HepG2 (cell line): ENCODE results near the gene SPATA13. TPM values are rescaled to one million over a fixed set of nuclear protein-coding genes. Genes with fewer than 3 reads are reported as not detected.

Experiments
- ATAC-seq: fragments of 200-7000 bp; cut with Tn5 transposase; 3 replicates; pipeline ENCODE4 v1.9.1; 2020; ENCODE audit warnings: mild to moderate bottlenecking, moderate library complexity
- BruUV-seq: library from RNA; stranded (reverse); fragments of 400-500 nt; replicated peaks from 2 replicates; lab custom pipeline; 2021; lab: Mats Ljungman, UMichigan
- CTCF ChIA-PET: fragments of 300-600 bp; formaldehyde crosslinking; extraction: SDS; loops from one replicate; lab custom pipeline; 2021; ENCODE audit warnings: low total read pairs, inconsistent platforms, low intra/inter-chr PET ratio; lab: Yijun Ruan, JAX
- POLR2A ChIA-PET: fragments of 350-600 bp; sonication (Branson Sonifier 250); formaldehyde crosslinking; loops from one replicate; lab custom pipeline; 2020; ENCODE audit warnings: antibody characterized with exemption, inconsistent platforms; lab: Yijun Ruan, JAX
- DNase-seq: peaks from one replicate; pipeline ENCODE4 v3.0.0-alpha.2; 2015; ENCODE audit warnings: low spot score
- FAIRE-seq: peaks from 3 replicates; lab custom pipeline; 2011; peaks lifted over from hg19 to GRCh38; lab: Jason Lieb, UNC
- H2AFZ ChIP-seq: one replicate; pipeline ENCODE4 v1.6.1; 2011; ENCODE audit warnings: low read length, inconsistent platforms
- H3K27ac ChIP-seq: fragments of 300-600 bp; 3 replicates; pipeline ENCODE4 v1.8.0; 2011; ENCODE audit warnings: mixed run types, mild to moderate bottlenecking, mixed read lengths, low read length, inconsistent platforms; ENCODE audit not compliant: insufficient read depth; ENCODE audit errors: extremely low read length
- H3K27me3 ChIP-seq, 2 experiments: fragments of 200-600 bp in 1 of 2; 2 replicates in 1 of 2; 3 replicates in 1 of 2; pipeline versions ENCODE4 v1.6.0 to v1.8.0; 2011; ENCODE audit warnings: low read length in 2 of 2, mild to moderate bottlenecking in 2 of 2, moderate library complexity in 2 of 2, inconsistent platforms in 1 of 2; ENCODE audit not compliant: insufficient read depth in 2 of 2, control insufficient read depth in 1 of 2
- H3K36me3 ChIP-seq, 2 experiments: fragments of 200-600 bp in 1 of 2; replicated peaks in 1 of 2; 2 replicates in 1 of 2; 3 replicates in 1 of 2; pipeline versions ENCODE4 v1.5.1 to v1.8.0; 2011; ENCODE audit warnings: low read length in 2 of 2, inconsistent platforms in 1 of 2; ENCODE audit not compliant: insufficient read depth in 2 of 2, control insufficient read depth in 1 of 2
- H3K4me1 ChIP-seq: 2 replicates; pipeline ENCODE4 v1.5.1; 2012; ENCODE audit warnings: low read length, inconsistent platforms; ENCODE audit not compliant: insufficient read depth
- H3K4me2 ChIP-seq: 2 replicates; pipeline ENCODE4 v1.6.0; 2011; ENCODE audit warnings: low read depth, low read length, inconsistent platforms
- H3K4me3 ChIP-seq, 3 experiments: fragments of 200-600 bp in 1 of 3; sonication (generic), shearing (Covaris generic) in 1 of 3; replicated peaks in 1 of 3; 2 replicates each; pipeline ENCODE4 v1.5.1; 2011 to 2016; ENCODE audit warnings: low read length in 3 of 3, inconsistent platforms in 2 of 3, low read depth in 2 of 3, mild to moderate bottlenecking in 2 of 3, control low read depth in 1 of 3, mixed read lengths in 1 of 3; ENCODE audit not compliant: insufficient read depth in 1 of 3
- H3K79me2 ChIP-seq: one replicate; pipeline ENCODE4 v1.6.1; 2011; ENCODE audit warnings: low read length, inconsistent platforms; ENCODE audit not compliant: insufficient read depth
- H3K9ac ChIP-seq: 2 replicates; pipeline ENCODE4 v1.6.0; 2011; ENCODE audit warnings: mild to moderate bottlenecking, low read depth, low read length, inconsistent platforms; ENCODE audit not compliant: insufficient read depth
- H3K9me3 ChIP-seq: 2 replicates; pipeline ENCODE4 v1.5.1; 2012; ENCODE audit warnings: mild to moderate bottlenecking, low read length
- H4K20me1 ChIP-seq: 2 replicates; pipeline ENCODE4 v1.6.0; 2011; ENCODE audit warnings: inconsistent platforms, mild to moderate bottlenecking, low read length, moderate library complexity; ENCODE audit not compliant: insufficient read depth
- ATF6 ChIP-seq: sonication (generic); formaldehyde crosslinking; conservative IDR thresholded peaks from 2 replicates; pipeline ENCODE4 v1.4.0; 2020; ENCODE audit warnings: missing genetic modification reagents
- IRF2 ChIP-seq: IDR thresholded peaks from 2 replicates; pipeline ENCODE4 v1.6.1; 2018; ENCODE audit warnings: missing genetic modification reagents, missing compliant biosample characterization
- NFKBIZ ChIP-seq: IDR thresholded peaks from 2 replicates; pipeline ENCODE4 v1.6.1; 2018; ENCODE audit warnings: missing genetic modification reagents, missing compliant biosample characterization
- NKX3-1 ChIP-seq: sonication (generic); formaldehyde crosslinking; IDR thresholded peaks from 2 replicates; pipeline ENCODE4 v1.5.0; 2020; ENCODE audit warnings: missing genetic modification reagents
- NR2F6 ChIP-seq, 2 experiments: IDR thresholded peaks; 2 replicates each; pipeline ENCODE4 v1.6.1; 2016; ENCODE audit warnings: antibody characterized with exemption in 1 of 2, mild to moderate bottlenecking in 1 of 2
- REL ChIP-seq: sonication (generic); formaldehyde crosslinking; conservative IDR thresholded peaks from 2 replicates; pipeline ENCODE4 v1.8.0; 2022; ENCODE audit warnings: mild to moderate bottlenecking, missing genetic modification reagents, moderate library complexity
- SMARCE1 ChIP-seq: fragments of 450-650 bp; IDR thresholded peaks from 2 replicates; pipeline ENCODE4 v1.6.1; 2017; ENCODE audit warnings: borderline replicate concordance
- SNRNP70 ChIP-seq: fragments of 200-400 bp; formaldehyde crosslinking; IDR thresholded peaks from 2 replicates; pipeline ENCODE4 v1.6.1; 2017; ENCODE audit warnings: mild to moderate bottlenecking, low read depth, low read length, moderate library complexity
- SP140L ChIP-seq: sonication (generic); formaldehyde crosslinking; IDR thresholded peaks from 2 replicates; pipeline ENCODE4 v1.4.0; 2020; ENCODE audit warnings: missing genetic modification reagents, borderline replicate concordance
- ZNF362 ChIP-seq: sonication (generic); formaldehyde crosslinking; IDR thresholded peaks from 2 replicates; pipeline ENCODE4 v1.4.0; 2020; ENCODE audit warnings: missing genetic modification reagents, mild to moderate bottlenecking, borderline replicate concordance
- ZNF44 ChIP-seq: sonication (generic); formaldehyde crosslinking; IDR thresholded peaks from 2 replicates; pipeline ENCODE4 v1.5.1; 2020; ENCODE audit warnings: mild to moderate bottlenecking, missing genetic modification reagents
- ZNF724P ChIP-seq: sonication (generic); formaldehyde crosslinking; IDR thresholded peaks from 2 replicates; pipeline ENCODE4 v1.8.0; 2022; ENCODE audit warnings: missing genetic modification reagents, borderline replicate concordance
- ZNF792 ChIP-seq: IDR thresholded peaks from 2 replicates; pipeline ENCODE4 v1.6.1; 2016
- WGBS: methylation state at CpG from one replicate; pipeline ENCODE4 v1.1.6; 2017; ENCODE audit warnings: low lambda C conversion rate; 5-methylcytosine and 5-hydroxymethylcytosine counted together
- in situ Hi-C: cut with HindIII; loops from 2 replicates; pipeline ENCODE4 v1.10.0; 2017; ENCODE audit warnings: low pct_unique_long_range_greater_than_20kb; ENCODE audit not compliant: extremely low pct_ligation_motif_present
- intact Hi-C: fragments of 100-400 bp; cut with micrococcal nuclease; formaldehyde crosslinking; loops from one replicate; pipeline ENCODE4 v1.10.0; 2022; ENCODE audit not compliant: unreplicated experiment
- polyA plus RNA-seq, 8 experiments: library from polyadenylated mRNA; depleted of rRNA in 3 of 8; stranded (reverse) in 7 of 8; unstranded in 1 of 8; fragments of >200 nt; fragmentation: Illumina TruSeq in 4 of 8; extraction: Trizol in 4 of 8; gene quantifications; 2 replicates each; pipeline versions ENCODE4 v1.2.1 to v1.2.3, GENCODE V29; 2011 to 2016; ENCODE audit warnings: low read depth in 4 of 8, missing spikeins in 1 of 8, mixed read lengths in 1 of 8; ENCODE audit not compliant: insufficient read depth in 1 of 8
- total RNA-seq, 5 experiments: library from RNA; depleted of rRNA; stranded (reverse); fragments of >200 nt; fragmentation: Illumina TruSeq; extraction: Trizol; gene quantifications; 2 replicates each; pipeline ENCODE4 v1.2.3, GENCODE V29; 2016; ENCODE audit warnings: low read depth in 1 of 5
- TF ChIP-seq, protein P1 (sequence below): sonication (generic); formaldehyde crosslinking; IDR thresholded peaks from 2 replicates; pipeline ENCODE4 v1.9.0; 2021; ENCODE audit warnings: missing genetic modification reagents, mild to moderate bottlenecking, borderline replicate concordance

Gene SPATA13
- total and polyA plus RNA-seq, 2 of the 13 experiments (the other 11 are each of a cell fraction or from before 2014, with no cell fraction given) = 11.3 to 14.2 TPM

DNA sequence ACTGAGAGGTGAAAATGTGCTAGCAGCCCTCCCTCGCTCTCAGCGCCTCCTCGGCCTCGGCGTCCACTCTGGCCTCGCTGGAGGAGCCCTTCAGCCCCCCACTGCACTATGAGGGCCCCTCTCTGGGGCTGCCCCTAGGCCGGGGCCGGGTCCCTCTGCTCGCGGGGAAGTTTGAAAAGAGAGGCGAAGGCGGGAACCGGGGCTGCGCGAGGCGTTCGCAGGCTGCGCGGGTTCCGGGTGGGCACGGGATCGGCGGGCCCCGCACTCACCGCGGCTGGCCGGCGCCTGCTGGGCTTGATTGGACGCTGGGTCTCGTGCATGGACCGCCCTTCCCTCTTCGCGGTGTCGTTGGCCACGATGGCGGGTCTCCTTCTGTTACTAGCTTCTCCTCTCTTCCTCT is 178.2 kb downstream of the SPATA13 start (continued):
- TF ChIP-seq ZNF362 (CRISPR knock-in tag) = no peak

GRCh38 chr13:24339937-24340607 is 179.6 kb downstream of the SPATA13 start:
- Histone ChIP-seq H3K36me3 (no peaks in the 10 kb centered on the region), H3K79me2 (no peaks in the 10 kb centered on the region), H3K27ac (no peak overlapping the region), H3K4me3 (no peak overlapping the region), H3K9ac (no peak overlapping the region), H3K9me3 (no peaks in the 10 kb centered on the region), H3K4me2 (no peak overlapping the region), H2AFZ (no peak overlapping the region), H3K4me1 (no peaks in the 10 kb centered on the region), H4K20me1 (no peaks in the 10 kb centered on the region), H3K27me3 (no peaks in the 10 kb centered on the region)
- intact Hi-C loops = no loop called here
- no peak for ATAC-seq
- ChIA-PET POLR2A (no interaction called here), CTCF (no interaction called here)
- no peak for FAIRE-seq
- BruUV-seq = no TSS peak
- no peak for DNase-seq
- 78% methylated on average over 32 of the region's 35 CpGs for WGBS
- in situ Hi-C loops = no loop called here
- TF ChIP-seq ZNF44 = no peak
- no peak for TF ChIP-seq ATF6 (CRISPR knock-in tag)
- TF ChIP-seq NFKBIZ (CRISPR knock-in tag) = no peak
- TF ChIP-seq SMARCE1 = no peak
- no peak for TF ChIP-seq SNRNP70
- no peak for TF ChIP-seq NKX3-1 (CRISPR knock-in tag)
- TF ChIP-seq SP140L (CRISPR knock-in tag) = no peak
- no peak for TF ChIP-seq REL (CRISPR knock-in tag)
- TF ChIP-seq ZNF724P (CRISPR knock-in tag) = no peak
- no peak for TF ChIP-seq IRF2
- TF ChIP-seq, protein P1, sequence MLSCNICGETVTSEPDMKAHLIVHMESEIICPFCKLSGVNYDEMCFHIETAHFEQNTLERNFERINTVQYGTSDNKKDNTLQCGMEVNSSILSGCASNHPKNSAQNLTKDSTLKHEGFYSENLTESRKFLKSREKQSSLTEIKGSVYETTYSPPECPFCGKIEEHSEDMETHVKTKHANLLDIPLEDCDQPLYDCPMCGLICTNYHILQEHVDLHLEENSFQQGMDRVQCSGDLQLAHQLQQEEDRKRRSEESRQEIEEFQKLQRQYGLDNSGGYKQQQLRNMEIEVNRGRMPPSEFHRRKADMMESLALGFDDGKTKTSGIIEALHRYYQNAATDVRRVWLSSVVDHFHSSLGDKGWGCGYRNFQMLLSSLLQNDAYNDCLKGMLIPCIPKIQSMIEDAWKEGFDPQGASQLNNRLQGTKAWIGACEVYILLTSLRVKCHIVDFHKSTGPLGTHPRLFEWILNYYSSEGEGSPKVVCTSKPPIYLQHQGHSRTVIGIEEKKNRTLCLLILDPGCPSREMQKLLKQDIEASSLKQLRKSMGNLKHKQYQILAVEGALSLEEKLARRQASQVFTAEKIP (CRISPR knock-in tag) = no peak
- TF ChIP-seq NR2F6 (IDR thresholded peaks at IDR 0.05) = no peak
- no peak for TF ChIP-seq NR2F6 (CRISPR knock-in tag; IDR thresholded peaks at IDR 0.05)
- no peak for TF ChIP-seq ZNF792 (CRISPR knock-in tag)
